Fibroblast of pulmonary artery (primary cell): ENCODE measurements around the gene CPEB3.

Experiments used
- DNase-seq: peaks from one replicate; pipeline ENCODE4 v3.0.0-alpha.2; 2010; ENCODE audit warnings: low read depth
- H3K4me3 ChIP-seq: replicated peaks from 2 replicates; pipeline ENCODE4 v1.5.1; 2011; ENCODE audit warnings: low read depth, mild to moderate bottlenecking, control low read depth, low read length, moderate library complexity
- TF ChIP-seq, protein P1 (sequence below): IDR thresholded peaks from 2 replicates; pipeline ENCODE4 v1.5.1; 2011; ENCODE audit warnings: mild to moderate bottlenecking, control low read depth, low read length, inconsistent platforms; ENCODE audit errors: missing control alignments

Gene CPEB3

DNA sequence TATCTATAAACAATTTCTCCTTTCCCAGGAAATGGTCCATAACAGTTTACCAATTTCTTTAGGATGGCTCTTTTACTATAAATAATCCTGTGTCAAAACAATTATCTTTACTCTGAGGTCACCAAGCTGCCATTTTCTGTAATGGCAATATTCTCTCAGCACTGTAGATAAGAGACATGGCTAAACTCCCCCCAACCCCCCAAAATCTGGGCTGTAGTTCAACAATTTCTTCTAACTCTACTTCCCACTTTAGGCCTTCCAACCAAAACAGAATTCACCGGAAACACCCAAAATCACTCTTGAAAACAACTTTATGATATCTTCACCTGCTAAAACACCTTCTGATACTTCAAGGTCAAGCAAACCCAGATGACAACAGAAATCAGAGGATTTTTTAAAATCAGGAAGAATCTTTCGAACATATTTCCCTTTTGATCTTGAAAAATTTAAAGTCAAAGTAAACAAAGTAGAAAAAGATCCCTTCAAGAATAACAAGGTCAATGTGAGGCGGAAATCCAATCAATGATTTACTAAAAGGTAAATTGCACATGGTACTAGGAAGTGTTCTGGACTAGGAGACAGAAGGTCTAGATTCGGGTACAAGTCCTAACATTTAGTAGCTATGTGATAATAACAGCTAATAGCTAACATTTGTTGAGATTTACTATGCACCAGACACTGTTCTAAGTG is 176.8 kb downstream of the CPEB3 start:
- DNase-seq = no peak
- no peak overlapping the region for H3K4me3 ChIP-seq
- TF ChIP-seq, protein P1, sequence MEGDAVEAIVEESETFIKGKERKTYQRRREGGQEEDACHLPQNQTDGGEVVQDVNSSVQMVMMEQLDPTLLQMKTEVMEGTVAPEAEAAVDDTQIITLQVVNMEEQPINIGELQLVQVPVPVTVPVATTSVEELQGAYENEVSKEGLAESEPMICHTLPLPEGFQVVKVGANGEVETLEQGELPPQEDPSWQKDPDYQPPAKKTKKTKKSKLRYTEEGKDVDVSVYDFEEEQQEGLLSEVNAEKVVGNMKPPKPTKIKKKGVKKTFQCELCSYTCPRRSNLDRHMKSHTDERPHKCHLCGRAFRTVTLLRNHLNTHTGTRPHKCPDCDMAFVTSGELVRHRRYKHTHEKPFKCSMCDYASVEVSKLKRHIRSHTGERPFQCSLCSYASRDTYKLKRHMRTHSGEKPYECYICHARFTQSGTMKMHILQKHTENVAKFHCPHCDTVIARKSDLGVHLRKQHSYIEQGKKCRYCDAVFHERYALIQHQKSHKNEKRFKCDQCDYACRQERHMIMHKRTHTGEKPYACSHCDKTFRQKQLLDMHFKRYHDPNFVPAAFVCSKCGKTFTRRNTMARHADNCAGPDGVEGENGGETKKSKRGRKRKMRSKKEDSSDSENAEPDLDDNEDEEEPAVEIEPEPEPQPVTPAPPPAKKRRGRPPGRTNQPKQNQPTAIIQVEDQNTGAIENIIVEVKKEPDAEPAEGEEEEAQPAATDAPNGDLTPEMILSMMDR = no peak

DNA sequence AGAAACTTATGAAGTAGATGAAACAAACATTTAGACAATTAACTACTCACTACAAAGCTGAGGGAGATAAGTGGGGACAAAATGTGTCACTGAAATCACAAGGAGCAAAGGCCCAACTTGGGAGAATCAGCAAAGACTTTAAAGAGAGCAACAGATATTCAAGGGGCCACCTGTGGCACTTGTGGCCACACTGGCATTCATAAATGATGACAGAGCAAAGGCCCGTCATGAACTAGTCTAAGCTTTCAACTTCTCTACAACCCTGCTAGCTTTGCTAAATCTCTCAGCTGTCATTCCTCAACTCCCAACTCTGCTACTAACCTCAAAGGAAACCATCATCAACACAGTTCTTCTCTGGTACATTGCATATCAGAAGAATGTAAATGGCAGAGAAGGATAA is 178.4 kb downstream of the CPEB3 start:
- no peak for DNase-seq
- TF ChIP-seq, protein P1 = no peak
- H3K4me3 ChIP-seq = no peak overlapping the region

DNA sequence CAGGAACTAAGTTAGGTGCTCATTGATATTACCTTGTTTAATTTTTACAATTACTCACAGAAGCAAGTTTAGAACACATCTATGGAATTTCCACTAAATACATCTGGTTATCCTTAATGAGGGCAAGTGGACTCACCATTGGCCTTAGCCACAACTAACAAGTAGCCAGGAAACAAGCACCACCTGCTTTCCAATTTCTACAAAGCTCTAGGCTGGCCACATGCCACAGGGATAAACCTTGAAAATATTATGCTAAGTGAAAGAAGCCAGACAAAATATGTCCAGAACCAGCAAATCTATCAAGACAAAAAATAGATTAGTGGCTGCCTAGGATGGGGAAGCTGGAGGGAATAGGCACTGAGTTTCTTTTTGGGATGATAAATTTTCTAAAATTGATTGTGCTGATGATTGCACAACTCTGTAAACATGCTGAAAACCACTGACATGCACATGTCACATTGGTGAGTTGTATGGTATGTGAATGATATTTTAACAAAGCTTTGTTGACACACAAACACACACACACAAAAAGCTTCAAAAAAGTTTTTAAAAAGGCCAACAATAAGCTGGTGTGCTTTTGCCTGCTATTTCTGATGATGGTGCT is 179.4 kb downstream of the CPEB3 start:
- TF ChIP-seq, protein P1 = no peak
- H3K4me3 ChIP-seq = no peak overlapping the region
- DNase-seq = no peak

DNA sequence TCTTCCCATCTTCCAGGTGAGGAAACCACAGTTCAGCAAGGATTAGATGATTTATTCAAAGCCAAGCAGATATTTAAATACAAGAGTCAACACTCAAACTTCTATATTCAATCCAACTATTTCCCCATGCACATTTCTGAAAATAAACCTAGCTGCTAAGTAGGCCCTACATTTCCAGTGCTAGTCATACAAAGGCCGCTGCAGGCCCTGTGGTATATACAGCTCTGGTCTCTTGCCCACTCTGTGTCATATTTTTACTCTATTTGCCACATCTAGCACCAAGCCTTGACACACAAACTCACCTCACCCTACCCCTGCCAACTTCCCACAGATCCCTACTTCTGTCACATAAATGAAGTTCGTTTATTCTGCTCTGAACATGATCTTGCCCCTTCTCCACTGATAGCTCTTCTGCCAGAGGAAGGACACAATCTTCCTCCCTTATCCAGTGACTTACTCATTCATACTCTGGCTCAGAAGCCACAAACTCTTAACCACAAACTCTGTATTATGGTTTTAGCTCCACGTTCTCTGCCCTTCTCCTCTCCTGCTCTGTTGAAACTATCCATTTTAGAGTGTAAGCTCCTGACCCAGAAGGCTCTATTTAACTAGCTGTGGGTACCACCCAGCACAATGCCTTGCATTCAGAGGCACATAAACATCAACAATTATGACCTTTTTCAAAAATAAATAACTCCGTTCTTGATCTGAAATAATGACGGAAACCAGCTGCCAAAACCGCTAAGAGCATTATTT is 180.7 kb downstream of the CPEB3 start:
- no peak overlapping the region for H3K4me3 ChIP-seq
- TF ChIP-seq, protein P1 = no peak
- peak; percentile 32 for DNase-seq

DNA sequence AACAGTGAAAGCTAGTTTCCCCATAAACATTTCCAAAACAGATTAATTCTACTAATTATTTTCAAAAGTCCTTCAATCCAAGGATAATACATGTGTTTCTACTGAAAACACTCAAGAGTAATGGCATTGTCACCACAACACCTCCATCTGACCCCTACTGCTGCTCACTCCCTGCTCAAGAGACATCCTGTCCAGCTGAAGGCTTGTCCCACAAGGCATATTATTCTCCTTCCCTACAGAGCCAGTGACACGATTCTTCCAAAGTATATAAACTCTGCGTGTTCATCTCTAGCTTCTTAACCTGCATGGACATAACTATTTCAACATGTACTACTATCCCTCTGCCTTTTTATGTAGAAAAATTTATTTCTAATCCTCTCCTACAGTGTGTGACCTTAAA is 182.1 kb downstream of the CPEB3 start:
- TF ChIP-seq, protein P1 = no peak
- H3K4me3 ChIP-seq = no peak overlapping the region
- DNase-seq = no peak

DNA sequence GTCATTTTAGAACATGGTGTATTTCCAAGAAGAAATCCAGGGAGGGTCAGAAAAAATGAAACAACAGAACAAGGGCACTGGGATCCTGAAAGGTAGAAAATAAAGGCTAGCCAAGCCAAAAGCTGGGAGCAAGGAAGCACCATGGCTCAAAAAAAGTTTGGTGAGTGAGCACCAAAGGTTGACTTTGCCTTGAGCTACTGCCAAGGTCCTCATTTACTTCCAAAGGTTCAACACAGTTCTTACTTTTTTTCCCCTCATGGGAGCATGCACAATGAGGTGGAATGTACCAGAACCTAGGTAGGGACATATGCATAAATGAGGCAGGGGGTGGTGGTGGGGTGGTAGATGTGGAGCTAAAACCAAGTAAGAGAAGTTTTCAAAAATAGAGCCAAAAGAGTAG is 182.8 kb downstream of the CPEB3 start:
- DNase-seq = no peak
- TF ChIP-seq, protein P1 = no peak
- H3K4me3 ChIP-seq = no peak overlapping the region
